Lung (tissue), 12 donors: ENCODE results near the gene LIN9. TPM values are rescaled to one million over a fixed set of nuclear protein-coding genes. Genes with fewer than 3 reads are reported as not detected.

Experiments
- ATAC-seq: fragments of 200-7000 bp; cut with Tn5 transposase; one replicate; pipeline ENCODE4 v1.9.1; 2020; ENCODE audit warnings: moderate number of reproducible peaks; ENCODE audit not compliant: insufficient read depth, low FRiP score
- DNase-seq, 3 donors: peaks; one replicate each; pipeline ENCODE4 v3.0.0-alpha.2; 2013 to 2017
- H3K27ac ChIP-seq, 2 donors: one replicate each; pipeline ENCODE4 v1.5.1; 2013; ENCODE audit warnings: mild to moderate bottlenecking in 2 of 2, moderate library complexity in 2 of 2, control low read depth in 1 of 2, inconsistent platforms in 1 of 2, low read depth in 1 of 2, low read length in 1 of 2
- H3K27me3 ChIP-seq, 3 donors: one replicate each; pipeline ENCODE4 v1.5.1; 2013; ENCODE audit warnings: low read length in 2 of 3; ENCODE audit not compliant: control insufficient read depth in 3 of 3, insufficient read depth in 3 of 3
- H3K36me3 ChIP-seq, 4 donors: one replicate each; pipeline ENCODE4 v1.5.1; 2013; ENCODE audit warnings: low read length in 4 of 4, mild to moderate bottlenecking in 1 of 4, moderate library complexity in 1 of 4; ENCODE audit not compliant: control insufficient read depth in 4 of 4, insufficient read depth in 4 of 4
- H3K4me1 ChIP-seq, 5 donors: one replicate each; pipeline ENCODE4 v1.5.1; 2013; ENCODE audit warnings: low read length in 5 of 5, mild to moderate bottlenecking in 2 of 5, moderate library complexity in 1 of 5; ENCODE audit not compliant: control insufficient read depth in 5 of 5, insufficient read depth in 5 of 5
- H3K4me3 ChIP-seq: one replicate; pipeline ENCODE4 v1.5.1; 2013; ENCODE audit warnings: mild to moderate bottlenecking, control low read depth, moderate library complexity
- H3K9ac ChIP-seq, 2 donors: one replicate each; pipeline ENCODE4 v1.5.1; 2013; ENCODE audit warnings: low read length in 2 of 2, control low read depth in 1 of 2; ENCODE audit not compliant: insufficient read depth in 1 of 2
- H3K9me3 ChIP-seq, 4 donors: one replicate each; pipeline ENCODE4 v1.5.1; 2013; ENCODE audit warnings: low read length in 3 of 4, mild to moderate bottlenecking in 1 of 4, moderate library complexity in 1 of 4; ENCODE audit not compliant: control insufficient read depth in 4 of 4, insufficient read depth in 3 of 4
- WGBS, 2 donors: extraction: QIAGEN DNeasy Blood & Tissue Kit; methylation state at CpG; one replicate each; pipeline ENCODE4 v1.1.7; 2013; 5-methylcytosine and 5-hydroxymethylcytosine counted together
- polyA plus RNA-seq, 2 donors: library from polyadenylated mRNA; stranded (reverse); fragments of 200-250 nt; gene quantifications; one replicate each; pipeline ENCODE4 v1.2.1, GENCODE V29; 2013
- total RNA-seq, 2 donors: library from RNA; depleted of rRNA in 1 of 2; stranded (reverse); fragments of >200 nt in 1 of 2; gene quantifications; one replicate each; pipeline ENCODE4 v1.2.1, GENCODE V29; 2014 to 2021
- TF ChIP-seq, protein P1 (sequence below): IDR thresholded peaks from 2 replicates; pipeline ENCODE4 v1.5.1; 2012; ENCODE audit warnings: mild to moderate bottlenecking; ENCODE audit errors: control extremely low read depth, extremely low read depth
- donor health status: control.
- donor health status: control.
- donor health status: Bipolar disorder and iron deficiency.
- donor health status: healthy.
- donor health status: DM: yes; HTN: yes; CAD: no.

The LIN9 gene
- total and polyA plus RNA-seq, 4 donors: 1.4 to 9.7 (median 2.4) TPM

- ATAC-seq: no peak
- Histone ChIP-seq H3K4me3 (no peak overlapping the region), H3K9ac (peak overlapping the region in 1 of 2 donors; percentile 7), H3K27me3 (no peaks in the 10 kb centered on the region), H3K27ac (no peak overlapping the region), H3K9me3 (no peaks in the 10 kb centered on the region), H3K36me3 (no peaks in the 10 kb centered on the region), H3K4me1 (peaks cover 0 to 5% (median 3%) of the 10 kb centered on the region in 5 donors)
- TF ChIP-seq, protein P1, sequence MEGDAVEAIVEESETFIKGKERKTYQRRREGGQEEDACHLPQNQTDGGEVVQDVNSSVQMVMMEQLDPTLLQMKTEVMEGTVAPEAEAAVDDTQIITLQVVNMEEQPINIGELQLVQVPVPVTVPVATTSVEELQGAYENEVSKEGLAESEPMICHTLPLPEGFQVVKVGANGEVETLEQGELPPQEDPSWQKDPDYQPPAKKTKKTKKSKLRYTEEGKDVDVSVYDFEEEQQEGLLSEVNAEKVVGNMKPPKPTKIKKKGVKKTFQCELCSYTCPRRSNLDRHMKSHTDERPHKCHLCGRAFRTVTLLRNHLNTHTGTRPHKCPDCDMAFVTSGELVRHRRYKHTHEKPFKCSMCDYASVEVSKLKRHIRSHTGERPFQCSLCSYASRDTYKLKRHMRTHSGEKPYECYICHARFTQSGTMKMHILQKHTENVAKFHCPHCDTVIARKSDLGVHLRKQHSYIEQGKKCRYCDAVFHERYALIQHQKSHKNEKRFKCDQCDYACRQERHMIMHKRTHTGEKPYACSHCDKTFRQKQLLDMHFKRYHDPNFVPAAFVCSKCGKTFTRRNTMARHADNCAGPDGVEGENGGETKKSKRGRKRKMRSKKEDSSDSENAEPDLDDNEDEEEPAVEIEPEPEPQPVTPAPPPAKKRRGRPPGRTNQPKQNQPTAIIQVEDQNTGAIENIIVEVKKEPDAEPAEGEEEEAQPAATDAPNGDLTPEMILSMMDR: no peak
- 49 to 71% methylated on average over 1 of the region's 1 CpG for WGBS, 2 donors
- peak in 2 of 3 donors; percentile 36 to 67 for DNase-seq
These were observed 26.7 kb upstream of the LIN9 start for GRCh38 chr1:226335661-226336060.

DNA sequence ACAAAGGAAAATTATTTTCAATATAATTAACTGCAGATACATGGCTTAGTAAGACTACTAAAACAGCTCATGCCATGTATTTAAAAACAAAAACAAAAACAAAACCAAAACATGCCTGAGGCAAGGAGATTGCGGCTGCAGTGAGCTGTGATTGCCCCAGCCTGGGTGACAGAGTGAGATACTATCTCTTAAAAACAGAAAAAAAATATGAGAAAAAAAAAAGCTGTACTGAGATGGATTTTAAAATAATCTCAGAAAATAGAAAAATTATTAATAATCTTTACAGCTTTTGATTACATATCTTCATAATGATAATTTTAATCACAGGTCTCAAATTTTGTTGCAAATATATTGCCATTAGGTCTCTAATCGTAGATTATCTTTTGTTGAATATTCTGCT is 24.0 kb upstream of the LIN9 start:
- Histone ChIP-seq H3K9ac (no peak overlapping the region), H3K36me3 (no peaks in the 10 kb centered on the region), H3K9me3 (no peaks in the 10 kb centered on the region), H3K4me3 (no peak overlapping the region), H3K27me3 (no peaks in the 10 kb centered on the region), H3K27ac (no peak overlapping the region), H3K4me1 (peaks cover 0 to 5% (median 3%) of the 10 kb centered on the region in 5 donors)
- 41 to 48% methylated on average over 2 of the region's 2 CpGs for WGBS, 2 donors
- ATAC-seq: no peak
- no peak for DNase-seq
- TF ChIP-seq, protein P1: no peak

DNA sequence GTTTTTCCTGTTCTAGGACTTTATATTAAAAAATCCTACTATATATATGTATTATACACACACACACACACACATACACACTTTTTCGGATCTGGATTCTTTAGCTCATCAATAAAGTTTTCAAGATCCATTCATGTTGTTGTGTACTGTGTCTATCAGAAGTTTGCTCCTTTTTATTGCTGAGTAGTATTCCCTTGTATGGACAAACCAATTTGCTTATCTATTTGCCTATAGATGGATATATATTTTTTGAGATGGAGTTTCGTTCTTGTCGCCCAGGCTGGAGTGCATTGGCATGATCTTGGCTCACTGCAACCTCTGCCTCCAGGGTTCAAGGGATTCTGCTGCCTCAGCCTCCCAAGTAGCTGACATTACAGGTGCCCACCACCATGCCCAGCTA is 20.3 kb upstream of the LIN9 start:
- H3K4me3 ChIP-seq: no peak overlapping the region
- peaks cover 0 to 5% (median 0%) of the 10 kb centered on the region in 5 donors for H3K4me1 ChIP-seq
- DNase-seq (no peak), ATAC-seq (no peak)
- 95 to 98% methylated on average over 3 of the region's 3 CpGs for WGBS, 2 donors
- no peaks in the 10 kb centered on the region for H3K27me3 ChIP-seq
- H3K9ac ChIP-seq: no peak overlapping the region
- no peaks in the 10 kb centered on the region for H3K9me3 ChIP-seq
- TF ChIP-seq, protein P1: no peak
- no peak overlapping the region for H3K27ac ChIP-seq
- no peaks in the 10 kb centered on the region for H3K36me3 ChIP-seq

GRCh38 chr1:226327761-226328162 is 18.8 kb upstream of the LIN9 start:
- Histone ChIP-seq H3K27me3 (peaks cover 0 to 4% (median 0%) of the 10 kb centered on the region in 3 donors), H3K9me3 (no peaks in the 10 kb centered on the region), H3K36me3 (no peaks in the 10 kb centered on the region), H3K9ac (no peak overlapping the region), H3K4me1 (peaks cover 0 to 1% (median 0%) of the 10 kb centered on the region in 5 donors), H3K27ac (no peak overlapping the region), H3K4me3 (no peak overlapping the region)
- 46 to 50% methylated on average over 2 of the region's 2 CpGs for WGBS, 2 donors
- ATAC-seq (no peak), DNase-seq (no peak)
- TF ChIP-seq, protein P1: no peak
